GM21576 (cell line): Measurements from ENCODE around the gene HDAC4.

Experiments
- ATAC-seq: cut with Tn5 transposase; IDR thresholded peaks from one replicate; pipeline ENCODE4 v1.9.1; 2021; ENCODE audit warnings: mild to moderate bottlenecking, moderate library complexity; ENCODE audit not compliant: unreplicated experiment

Gene HDAC4

DNA sequence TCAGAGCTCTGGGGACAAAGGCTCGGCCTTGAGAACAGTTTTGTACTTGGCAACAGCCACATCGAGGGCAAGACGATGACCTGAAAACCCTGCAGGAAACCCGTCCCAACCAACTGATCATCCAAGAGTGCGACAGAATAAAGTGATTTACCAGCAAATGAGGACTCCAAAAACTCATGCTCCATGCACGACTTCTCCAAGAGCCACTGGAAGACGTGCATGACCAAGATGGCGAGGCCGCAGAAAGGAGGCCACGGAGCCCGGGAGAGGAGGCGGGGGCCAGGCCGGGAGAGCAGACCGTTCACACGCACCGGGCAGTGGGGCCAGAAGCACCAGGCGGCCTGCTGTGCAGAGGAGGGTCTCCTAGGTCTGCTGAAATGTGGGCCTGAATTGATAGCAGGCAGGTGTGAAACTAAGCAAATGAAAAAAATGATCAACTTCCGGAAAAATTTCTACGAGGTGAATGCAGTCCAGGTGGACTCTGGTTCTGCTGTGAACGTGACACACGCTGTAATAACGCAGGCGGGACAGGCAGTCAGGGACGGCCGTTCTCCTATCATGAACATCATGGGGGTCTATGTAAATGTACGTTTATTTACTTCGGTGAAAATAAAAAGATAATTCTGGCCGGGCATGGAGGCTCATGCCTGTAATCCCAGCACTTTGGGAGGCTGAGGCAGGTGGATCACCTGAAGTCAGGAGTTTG lies 252.2 kb downstream of the HDAC4 start:
- no peak for ATAC-seq

DNA sequence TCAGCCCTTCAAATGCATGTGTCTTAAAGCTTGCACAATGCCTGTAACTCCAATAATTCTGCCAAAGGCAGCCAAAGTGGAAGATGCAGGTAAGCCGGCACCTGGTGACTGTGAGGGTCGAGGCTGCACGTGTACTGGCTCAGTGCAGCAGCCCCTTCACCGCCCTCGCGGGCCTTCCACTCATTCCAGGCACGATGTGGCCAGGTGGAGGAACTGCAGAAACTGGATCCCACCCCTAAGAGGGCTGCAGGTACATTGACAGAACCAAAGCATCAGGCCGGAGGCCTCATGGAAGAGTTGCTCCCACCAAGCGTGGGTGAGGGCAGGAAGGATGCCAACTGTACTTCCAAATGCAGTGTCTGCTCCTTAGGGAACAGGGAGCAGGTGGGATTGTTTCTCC lies 253.4 kb downstream of the HDAC4 start:
- ATAC-seq = no peak

DNA sequence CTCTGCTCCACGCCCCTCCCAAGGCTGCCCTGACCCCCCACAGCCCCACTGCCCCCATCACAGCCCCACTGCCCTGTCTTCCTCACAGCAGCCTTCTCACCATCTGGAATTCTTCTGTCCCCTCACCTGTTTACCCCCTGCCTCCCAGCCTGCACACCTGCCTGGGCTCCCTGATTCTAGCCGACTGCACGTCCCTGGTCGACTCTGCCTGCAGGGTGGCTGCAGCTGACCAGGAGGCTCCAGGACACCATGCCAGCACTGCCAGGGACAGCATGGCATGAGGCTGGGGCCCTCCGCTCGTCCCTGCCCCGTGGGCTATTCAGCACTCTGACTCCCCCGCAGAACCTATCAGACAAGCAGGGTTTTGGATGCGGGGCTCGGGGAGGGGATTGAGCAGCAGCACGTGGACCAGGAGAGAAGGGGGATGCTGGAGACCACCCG lies 254.1 kb downstream of the HDAC4 start:
- ATAC-seq = no peak

DNA sequence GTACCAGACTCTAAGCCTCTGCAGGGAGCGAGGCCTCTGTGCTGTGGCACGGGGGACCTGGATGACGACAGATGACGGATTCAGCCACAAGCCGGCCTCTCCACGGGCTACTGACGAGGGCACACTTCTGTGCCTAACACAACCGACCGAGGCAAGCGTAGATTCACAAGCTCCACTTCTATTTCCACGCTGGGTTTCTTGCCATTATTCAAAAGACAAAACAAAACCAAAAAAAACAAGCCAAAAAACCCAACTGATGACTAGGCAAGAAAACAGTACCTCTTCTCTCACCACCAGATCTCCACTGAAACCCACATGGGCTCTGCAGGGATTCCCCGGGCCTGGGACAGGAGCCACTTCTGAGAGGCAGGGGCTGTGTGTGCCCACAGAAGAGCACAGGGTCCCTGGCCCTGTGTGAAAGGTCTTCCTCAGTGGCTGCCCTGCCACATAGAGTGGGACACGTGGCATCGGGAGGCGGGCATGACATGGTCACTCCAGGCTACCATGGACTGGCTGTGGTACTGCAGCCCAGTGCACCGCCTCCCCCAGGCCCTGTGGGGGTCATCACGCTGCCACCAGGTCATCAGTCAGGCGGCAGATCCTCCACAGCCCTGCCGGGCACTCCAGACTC lies 254.7 kb downstream of the HDAC4 start:
- no peak for ATAC-seq

DNA sequence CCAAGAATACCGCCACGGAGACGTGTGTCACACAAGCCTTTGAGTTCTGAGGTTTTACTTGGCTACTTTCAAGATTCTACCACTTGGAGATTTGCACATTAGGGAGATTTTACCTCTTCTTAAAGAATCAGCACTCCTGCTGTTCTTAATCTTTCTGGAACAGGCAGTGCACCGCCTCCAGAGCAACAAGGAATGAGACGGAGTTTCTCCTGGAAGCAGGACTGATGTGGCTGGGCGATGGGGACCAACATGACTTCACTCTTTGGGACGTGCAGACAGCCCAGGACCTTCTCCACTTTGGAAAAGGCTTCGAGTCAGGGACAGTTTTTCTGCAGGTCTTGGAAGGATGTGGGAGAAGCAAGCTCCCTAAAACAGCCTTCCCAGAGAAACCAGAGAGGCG lies 255.2 kb downstream of the HDAC4 start:
- no peak for ATAC-seq

DNA sequence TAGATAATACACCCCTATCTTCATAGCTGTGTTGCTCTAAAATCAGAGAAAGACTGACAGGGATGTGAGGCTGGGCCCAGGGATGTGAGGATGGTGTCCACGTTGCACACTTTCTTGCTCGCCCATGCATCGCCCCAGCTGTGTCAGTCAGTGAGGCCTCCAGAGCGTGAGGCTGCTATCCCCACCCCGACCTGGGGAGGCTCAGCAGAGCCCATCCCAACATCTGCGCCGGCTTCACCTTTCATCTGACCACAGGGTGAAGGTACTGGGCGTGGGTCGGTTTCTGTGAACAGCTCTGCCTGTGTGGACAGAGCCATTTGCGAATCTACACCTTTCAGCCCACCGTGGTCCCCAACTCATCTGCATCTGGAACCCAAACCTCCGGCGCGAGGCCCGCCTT lies 255.7 kb downstream of the HDAC4 start:
- no peak for ATAC-seq

DNA sequence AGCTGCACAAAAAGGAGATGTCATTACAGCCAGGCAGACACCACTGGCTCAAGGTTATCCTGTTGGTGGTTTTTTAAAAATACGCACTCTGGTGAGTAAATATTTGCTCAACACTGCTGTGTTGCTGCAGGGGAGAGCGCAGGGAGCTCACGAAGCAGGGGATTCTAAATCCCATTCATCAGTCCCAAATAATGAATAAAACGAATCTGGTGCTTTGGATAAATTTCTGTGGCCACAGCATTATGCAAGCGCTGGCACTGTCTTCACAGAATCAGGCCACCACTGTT lies 256.2 kb downstream of the HDAC4 start:
- no peak for ATAC-seq

DNA sequence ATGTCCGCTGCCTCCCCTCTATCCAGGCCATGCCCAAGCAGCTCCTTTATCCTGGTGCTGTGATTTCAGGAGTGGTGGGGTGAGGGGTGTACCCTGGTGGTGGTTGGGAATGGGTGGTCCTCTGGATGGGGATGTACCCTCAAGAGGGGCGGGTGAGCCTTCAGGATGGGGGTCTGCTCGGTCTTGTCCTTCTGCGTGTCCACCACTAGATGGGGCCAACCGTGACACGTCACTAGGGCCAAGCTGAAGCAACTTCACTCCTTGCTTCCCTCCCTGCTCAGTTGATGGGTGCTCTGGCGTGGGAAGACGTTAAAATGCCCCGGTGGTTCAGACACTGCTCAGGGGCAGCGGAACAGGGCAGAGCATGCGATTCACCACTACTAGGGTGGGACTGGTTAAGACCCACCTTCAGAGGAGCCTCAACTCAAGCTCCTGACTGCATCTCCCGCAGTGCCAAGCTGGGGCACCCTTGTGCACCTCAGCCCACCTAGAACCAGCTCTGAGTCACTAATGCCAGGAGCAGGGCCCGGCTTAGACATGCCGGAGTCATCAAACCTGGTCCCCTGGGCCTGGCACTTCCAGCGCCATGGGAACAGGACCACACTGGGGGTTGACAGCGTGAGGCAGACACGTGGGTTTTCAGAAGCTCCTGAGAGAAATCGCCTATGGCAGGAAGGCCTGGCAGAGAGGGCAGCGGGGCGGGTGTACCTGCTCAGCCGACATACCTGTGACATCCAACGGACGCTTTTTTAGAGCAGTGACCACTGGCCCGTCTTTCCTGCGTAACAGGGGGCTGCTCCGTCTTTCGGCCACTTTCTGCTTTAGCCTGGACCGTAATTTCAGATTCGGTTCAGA lies 256.7 kb downstream of the HDAC4 start:
- ATAC-seq = no peak

DNA sequence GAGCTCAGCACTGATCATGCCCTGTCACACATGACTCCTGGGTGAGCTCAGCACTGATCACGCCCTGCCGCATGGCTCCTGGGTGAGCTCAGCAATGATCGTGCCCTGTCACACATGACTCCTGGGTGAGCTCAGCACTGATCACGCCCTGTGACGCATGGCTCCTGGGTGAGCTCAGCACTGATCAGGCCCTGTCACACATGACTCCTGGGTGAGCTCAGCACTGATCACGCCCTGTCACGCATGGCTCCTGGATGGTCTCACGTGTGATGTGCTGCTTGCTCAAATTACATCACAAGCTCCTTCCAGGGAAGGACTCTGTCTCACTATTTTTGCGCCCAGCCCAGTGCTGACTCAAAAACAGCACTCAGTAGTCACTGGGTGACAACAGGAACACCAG lies 258.0 kb downstream of the HDAC4 start:
- ATAC-seq = no peak

DNA sequence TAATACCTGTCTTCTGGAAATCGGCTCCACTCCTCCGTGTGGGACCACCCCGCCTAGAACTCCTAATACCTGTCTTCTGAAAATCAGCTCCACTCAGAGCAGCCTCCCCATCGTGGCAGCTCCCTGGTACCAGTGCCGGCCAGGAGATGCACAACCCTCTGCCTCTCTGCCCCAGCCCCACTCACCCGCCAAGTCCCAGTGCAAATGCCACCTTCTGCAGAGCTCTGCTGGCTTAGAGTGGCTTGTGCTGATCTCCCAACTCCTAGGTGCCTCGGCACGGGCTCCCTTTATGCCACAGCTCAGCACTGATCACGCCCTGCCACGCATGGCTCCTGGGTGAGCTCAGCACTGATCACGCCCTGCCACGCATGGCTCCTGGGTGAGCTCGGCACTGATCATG lies 258.5 kb downstream of the HDAC4 start:
- ATAC-seq = no peak

DNA sequence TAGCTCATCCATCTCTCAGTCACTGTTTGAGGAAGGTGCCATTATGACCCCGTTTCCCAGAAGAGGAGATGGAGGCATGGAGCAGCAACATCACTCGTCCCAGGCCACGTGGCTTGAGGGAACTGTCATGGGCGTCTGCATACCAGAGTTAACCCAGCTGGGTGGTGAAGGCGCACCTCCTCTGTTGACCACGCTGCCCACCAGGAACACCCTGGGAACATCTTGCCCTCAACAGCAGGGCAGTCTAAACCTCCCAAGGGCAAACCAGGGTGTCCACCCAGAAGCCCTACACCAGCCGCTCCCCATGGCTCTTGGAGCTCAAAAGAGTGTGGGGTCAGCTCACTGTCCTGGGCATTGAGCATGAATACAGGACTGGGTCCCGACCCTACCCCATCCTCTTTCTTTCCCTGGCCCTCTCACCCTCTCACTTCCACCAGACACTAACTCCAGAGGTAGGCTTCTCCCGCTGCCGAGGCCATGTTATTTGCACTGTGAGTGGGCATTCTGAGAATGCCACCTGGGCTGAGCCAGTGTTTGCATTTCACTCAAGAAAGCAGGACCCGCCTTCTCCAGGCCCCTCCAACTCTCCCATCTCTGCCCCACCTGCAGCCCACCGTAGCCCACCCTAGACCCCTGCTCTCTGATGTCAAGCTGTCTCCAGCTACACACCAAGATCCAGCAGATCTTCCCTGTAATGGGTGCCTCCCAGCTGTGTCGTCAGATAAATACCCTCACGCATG lies 259.6 kb downstream of the HDAC4 start:
- no peak for ATAC-seq

DNA sequence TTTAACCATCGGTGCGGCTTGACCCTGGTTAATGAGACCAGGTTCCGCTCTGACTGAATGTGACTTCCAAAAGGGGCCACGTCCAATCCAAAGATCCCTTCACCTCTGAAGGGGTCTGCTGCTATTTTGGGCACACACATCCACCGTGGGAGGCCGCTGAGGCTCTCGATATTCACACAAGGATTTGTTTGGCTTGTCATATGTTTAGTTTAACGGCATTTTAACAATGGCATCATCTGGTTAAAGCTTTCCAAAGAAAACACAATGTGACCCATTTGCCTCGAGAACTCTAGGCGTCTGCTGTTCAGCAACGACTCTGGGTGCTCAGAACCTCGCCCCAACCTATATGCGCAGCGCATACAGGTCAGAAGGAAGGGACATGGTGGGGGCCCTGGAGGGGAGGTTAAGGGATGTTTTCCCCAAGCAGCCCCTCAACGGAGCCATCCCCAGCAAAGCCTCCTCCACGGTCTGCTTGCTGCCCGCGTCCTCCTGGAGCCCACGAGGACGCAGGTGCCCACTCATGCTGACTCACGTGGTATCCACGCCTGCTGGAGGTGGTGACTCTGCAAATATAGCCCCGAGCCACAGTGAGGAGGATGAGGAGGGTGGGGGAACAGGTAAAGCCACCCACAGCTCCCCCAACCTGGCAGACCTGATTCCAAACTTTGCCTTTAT lies 260.3 kb downstream of the HDAC4 start:
- no peak for ATAC-seq

DNA sequence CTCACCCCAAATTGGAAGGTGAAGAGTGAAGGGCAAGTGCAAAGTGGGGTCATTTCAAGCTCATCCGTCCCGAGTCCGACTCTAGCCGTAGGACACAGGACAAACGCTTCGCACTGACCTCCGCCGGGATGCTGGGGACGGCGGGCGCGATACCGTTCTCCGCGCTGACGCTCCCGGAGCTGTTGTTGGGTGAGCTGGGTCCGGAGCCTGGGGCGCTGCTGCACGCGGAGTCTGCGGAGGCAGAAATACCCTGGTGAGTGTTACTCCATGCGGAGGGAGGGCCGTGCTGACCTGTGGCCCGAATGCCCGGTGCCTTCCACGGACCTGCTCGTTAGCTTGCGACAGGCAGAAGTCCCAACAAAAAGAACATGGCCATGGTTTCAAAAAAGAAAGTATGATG lies 261.3 kb downstream of the HDAC4 start:
- no peak for ATAC-seq

DNA sequence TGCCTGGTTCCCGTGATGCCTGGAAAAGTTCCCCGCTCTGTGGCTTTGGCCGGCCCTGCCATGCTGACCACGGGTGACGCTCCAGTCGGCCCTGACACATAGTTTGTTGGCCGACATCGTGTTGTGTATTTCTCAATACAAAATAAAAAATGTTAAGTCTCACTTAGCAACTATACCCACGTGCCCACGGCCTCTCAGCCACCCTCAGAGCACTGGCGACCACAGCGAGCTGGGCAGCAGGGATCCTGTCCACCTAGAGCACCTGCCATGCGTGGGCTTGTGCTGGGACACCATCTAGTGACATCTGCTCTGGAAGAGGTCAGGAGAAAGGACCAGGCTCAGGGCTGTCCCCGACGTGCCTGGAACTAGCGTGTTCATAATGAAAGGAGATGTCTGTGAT lies 261.7 kb downstream of the HDAC4 start:
- no peak for ATAC-seq

DNA sequence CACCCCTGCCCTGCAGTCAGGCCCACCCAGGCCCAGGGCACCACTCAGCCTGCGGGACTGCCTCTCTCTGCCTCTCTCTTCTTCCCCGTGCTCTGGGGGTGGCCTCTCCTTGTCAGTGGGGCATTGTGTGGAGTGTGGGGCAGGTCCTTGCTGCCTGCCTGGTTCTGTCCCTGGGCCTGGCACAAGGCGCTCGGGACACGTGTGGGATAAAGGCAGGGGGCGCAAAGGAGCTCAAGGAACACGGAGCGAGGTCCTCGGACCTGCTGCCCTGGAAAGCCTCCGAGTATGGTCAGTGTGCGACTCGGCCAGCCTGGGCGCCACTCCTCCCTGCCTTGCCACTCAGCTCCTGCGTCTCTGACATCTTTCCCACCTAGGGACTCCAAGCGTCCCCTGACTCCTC lies 262.2 kb downstream of the HDAC4 start:
- ATAC-seq = no peak

DNA sequence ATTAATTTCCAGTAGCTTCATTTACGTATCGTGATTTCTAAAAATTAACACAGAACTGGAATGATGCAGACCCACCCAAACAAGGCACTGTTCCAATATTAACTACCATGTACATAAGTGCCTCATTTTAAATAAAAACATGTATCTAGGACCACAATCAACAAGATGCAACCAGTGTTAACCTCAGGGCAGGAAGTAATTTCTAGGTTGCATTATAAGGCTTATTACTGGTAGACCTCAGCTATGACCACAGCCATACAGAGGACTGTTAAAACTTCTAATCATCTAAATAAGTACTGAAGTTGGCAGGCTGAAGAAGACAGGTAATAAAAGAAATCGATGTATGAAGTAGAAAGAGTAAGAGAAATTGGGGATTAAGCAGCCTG lies 262.9 kb downstream of the HDAC4 start:
- ATAC-seq = no peak

DNA sequence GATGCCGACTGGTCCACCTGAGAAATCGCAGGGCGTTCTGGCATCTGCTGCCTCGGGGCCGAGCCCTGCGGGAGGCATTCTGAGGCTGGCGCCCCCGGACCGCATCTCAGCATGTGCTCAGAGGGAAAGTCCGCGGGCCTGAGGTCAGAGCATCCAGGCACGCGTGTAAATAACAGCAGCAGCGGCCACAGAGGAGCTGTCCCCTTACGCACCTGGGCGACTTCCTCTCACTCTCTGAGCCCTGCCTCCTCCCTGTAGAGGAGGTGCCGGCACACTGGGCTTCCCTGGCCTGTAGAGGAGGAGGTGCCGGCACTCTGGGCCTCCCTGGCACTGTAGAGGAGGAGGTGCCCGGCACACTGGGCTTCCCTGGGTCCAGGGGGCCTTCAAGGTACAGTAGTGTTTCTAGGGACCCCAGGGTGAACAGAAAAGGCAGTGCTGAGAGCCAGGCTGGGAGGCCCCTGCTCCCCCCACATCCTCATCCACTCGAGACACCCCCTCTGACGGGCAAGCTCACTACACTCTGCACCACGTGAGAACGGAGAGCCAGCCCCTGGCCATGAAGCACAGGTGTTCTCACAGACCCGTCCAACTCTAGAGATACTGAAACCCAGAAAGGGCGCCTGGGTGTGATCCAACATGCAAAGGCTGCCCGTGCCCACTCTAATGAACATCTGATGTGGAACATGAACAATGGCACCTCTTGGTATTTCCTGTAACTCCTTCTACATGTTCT lies 263.5 kb downstream of the HDAC4 start:
- ATAC-seq = no peak

DNA sequence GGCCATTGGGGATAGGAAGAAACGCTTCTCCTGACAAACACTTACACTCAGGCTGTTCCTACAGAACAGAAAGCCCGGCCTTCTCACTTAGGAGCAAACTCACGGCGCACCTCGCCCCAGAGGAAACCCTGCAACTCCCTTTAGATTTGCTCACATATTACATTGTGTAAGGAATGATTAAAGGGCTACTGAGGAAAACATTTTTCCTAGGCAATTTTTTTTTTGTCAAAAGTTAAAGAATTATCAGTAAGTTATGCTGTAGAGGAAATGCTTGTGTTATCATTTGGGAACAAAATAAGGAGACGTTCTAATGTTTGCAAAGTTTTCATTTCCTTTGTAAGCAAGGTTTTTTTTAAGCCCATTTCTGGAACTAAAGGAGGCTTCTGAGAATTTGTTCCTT lies 264.1 kb downstream of the HDAC4 start:
- no peak for ATAC-seq

DNA sequence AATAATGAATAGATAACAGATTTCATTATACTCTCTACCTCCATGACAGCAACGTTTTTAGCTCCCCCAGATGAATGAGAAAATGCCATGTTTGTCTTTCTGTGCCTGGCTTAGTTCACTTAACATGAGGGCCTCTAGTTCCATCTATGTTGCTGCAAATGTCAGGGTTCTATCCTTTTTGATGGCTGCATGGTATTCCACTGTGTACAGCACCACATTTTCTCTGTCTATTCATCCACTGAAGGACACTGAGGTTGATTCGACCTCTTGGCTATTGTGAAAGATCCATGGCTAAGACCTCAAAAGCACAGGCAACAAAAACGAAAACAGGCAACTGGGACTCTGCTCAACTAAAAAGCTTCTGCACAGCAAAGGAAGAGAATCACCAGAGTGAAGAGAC lies 264.6 kb downstream of the HDAC4 start:
- ATAC-seq = no peak

DNA sequence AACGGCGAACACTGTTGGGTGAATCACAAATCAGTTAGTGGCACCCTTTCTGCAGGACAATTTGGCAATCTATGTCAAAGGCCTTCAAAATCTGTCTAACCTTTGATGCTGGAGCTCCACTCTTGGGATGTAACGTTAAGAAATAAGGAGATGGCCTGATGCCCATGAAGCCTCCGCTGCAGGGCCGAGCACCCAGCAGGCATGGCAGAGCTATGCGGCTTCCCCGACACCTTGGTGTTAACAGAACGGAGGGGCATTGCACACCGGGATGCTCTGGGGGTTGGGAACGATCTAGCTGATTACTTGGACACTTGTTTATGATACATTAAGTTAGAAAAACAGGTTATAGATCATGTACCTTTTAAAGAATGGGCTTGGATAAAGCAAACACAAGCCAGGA lies 265.3 kb downstream of the HDAC4 start:
- ATAC-seq = no peak
